ENCODE measurements around the gene ACP4.
"Not testable (repeated sequence)": the region's sequence is repeated elsewhere in the genome, so short reads cannot be mapped to it uniquely, and the experiment has no call there.

Gene ACP4

GRCh38 chr19:50776131-50776530 is 14.1 kb upstream of the ACP4 start:
- DNase-seq (ENCODE audit: low read depth in 3 of 3) = no peak

DNA sequence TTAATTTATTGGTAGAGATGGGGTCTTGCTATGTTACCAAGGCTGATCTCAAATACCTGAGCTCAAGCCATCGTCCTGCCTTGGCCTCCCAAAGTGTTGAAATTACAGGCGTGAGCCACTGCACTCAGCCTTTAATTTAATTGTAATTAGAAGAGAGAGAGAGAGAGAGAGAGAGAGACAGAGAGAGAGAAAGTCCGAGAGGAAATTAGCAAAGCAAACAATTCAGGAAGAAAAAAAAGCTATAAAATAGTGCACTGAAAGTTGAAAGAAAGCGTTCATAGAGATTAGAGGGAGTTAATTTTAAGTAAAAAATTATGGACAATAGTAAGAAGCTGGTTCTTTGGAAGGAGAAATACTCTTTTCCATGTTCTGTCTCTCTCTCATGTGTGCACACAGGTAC is 13.0 kb upstream of the ACP4 start:
- no peak for DNase-seq (ENCODE audit: low read depth in 3 of 3)

DNA sequence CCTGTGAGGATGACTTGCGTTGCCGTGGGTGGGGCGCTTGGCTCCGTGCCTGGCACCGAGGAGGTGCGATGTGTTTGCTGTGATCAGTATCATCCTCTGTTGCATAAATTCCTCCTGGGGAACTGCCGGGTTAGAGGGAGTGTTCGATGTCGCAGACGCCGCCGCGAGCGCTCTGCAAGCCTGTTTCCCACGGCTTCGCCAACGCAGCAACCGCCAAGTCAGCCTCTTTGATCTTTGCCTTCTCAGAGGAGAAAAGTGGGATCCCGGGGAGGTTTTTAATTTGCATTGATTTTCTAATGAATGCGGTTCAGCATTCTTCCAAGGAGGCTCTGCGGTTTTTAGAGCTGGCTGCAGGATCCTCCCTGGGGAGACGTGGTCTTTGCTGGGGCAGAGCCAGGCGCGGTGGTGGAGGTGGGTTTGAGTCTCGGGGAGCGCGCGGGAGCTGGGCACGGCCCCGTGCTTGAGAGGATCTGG is 12.3 kb upstream of the ACP4 start:
- no peak for DNase-seq (ENCODE audit: low read depth in 3 of 3)

GRCh38 chr19:50778906-50779430 is 11.2 kb upstream of the ACP4 start:
- DNase-seq (ENCODE audit: low read depth in 3 of 3) = no peak

DNA sequence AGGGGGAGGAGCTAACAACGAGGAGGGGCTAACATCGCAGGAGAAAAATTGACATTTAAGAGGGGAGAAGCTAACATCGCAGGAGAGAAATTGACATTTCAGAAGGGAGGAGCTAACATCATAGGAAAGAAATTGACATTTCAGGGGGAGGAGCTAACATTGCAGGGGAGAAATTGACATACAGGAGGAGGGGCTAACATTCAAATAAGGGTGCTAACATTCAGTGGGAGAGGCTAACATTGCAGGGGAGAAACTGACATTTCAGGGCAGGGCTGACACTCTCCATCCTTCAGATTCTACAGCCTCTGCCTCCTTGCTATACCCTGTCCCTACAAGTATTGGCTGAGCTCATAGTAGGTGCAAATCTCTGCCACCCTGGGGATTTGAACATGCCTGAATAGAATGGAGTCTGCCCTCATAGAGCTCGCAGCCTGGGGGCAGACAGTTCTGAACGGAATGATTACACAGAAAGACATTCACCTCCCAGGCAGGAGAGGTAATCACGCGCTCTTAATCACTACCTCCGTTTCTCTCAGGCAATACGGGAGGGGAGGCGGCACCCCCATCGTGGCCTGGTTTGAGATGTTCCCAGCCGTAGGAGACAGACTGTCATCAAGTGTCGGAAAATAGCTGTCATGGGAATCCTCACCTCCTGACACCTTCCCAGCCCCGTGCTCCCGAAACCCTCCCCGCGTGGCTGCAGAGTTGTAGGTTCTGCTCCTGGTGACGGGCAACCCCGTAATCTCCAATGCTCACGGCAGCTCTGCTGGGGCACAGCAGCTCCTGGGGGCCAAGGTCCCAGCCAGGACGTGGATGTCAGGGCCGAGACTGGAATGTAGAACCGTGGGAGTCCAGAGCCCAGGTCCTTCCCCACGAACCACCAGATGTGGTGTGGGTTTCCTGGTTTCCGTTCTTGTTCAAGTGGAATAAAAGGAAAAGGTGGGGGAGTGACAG is 10.4 kb upstream of the ACP4 start:
- DNase-seq (ENCODE audit: low read depth in 3 of 3) = no peak

DNA sequence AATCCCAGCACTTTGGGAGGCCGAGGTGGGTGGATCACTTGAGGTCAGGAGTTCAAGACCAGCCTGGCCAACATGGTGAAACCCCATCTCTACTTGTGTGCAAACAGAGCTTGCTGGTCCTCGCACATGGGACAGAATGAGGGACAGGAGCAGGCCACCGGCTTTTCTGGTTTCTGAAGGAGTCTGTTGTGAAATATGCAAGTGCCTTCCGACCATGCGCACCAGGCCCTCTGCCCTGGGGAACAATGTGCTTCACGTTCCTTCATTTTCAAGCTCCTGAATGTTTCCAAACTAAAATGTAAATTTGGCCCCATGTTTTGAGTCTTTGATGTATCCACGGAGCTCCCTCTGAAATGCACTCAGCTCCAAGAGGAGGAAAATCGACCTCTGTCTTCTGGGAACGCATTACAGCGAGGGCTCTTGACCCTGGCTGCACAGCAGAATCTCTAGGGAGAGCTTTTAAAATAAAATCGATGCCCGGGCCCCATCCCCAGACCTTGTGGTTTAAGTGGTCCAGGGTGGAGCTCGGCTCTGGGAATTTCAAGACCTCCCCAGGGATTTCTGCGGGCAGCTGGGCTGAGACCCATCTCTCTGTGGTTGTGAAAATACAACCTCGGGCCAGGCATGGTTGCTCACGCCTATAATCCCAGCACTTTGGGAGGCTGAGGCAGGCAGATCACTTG is 9.3 kb upstream of the ACP4 start:
- DNase-seq (ENCODE audit: low read depth in 3 of 3) = no peak

GRCh38 chr19:50783848-50784152 is 6.4 kb upstream of the ACP4 start:
- not testable (repeated sequence) for DNase-seq (ENCODE audit: low read depth in 3 of 3)

DNA sequence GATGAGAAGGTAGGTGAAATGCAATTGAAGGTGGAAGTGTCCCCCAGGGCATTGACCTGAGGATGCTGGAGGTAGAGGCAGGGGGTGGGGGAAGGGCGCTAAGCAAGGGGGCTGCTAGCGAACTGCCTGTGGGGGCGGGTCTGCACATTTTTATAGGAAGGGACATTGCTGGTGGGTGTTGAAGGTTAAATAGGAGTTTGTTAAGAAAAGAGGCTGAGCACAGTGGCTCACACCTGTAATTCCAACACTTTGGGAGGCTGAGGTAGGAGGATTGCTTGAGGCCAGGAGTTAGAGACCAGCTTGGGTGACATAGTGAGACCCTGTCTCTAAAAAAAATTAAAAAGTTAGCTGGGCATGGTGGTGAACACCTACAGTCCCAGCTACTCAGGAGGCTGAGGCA is 5.5 kb upstream of the ACP4 start:
- no peak for DNase-seq (ENCODE audit: low read depth in 3 of 3)

DNA sequence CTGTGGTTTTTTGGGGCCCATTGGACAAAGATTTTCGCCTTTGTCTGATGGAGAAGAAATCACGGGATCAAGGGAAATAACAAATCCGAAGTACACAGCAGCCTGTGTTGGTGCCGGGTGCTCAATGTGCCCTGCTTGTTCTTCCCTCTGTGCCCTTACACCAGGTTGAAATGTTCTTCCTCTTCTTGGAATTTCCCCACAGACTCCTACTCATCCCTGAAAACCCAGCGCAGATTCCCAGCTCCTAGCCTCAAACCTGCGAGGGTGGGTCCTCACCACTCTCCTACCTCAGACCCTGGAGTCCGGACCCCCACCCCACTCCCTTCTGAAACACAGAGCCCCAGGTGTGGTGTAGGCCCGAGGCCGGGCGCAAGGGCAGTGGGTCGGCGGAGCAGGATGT is 4.9 kb upstream of the ACP4 start:
- DNase-seq (ENCODE audit: low read depth in 3 of 3) = no peak

GRCh38 chr19:50790922-50791467 is 780 bp downstream of the ACP4 start:
- no peak for DNase-seq (ENCODE audit: low read depth in 3 of 3)

- no peak for DNase-seq (ENCODE audit: low read depth in 3 of 3)
These were observed 1.5 kb downstream of the ACP4 start for GRCh38 chr19:50791594-50792271.

DNA sequence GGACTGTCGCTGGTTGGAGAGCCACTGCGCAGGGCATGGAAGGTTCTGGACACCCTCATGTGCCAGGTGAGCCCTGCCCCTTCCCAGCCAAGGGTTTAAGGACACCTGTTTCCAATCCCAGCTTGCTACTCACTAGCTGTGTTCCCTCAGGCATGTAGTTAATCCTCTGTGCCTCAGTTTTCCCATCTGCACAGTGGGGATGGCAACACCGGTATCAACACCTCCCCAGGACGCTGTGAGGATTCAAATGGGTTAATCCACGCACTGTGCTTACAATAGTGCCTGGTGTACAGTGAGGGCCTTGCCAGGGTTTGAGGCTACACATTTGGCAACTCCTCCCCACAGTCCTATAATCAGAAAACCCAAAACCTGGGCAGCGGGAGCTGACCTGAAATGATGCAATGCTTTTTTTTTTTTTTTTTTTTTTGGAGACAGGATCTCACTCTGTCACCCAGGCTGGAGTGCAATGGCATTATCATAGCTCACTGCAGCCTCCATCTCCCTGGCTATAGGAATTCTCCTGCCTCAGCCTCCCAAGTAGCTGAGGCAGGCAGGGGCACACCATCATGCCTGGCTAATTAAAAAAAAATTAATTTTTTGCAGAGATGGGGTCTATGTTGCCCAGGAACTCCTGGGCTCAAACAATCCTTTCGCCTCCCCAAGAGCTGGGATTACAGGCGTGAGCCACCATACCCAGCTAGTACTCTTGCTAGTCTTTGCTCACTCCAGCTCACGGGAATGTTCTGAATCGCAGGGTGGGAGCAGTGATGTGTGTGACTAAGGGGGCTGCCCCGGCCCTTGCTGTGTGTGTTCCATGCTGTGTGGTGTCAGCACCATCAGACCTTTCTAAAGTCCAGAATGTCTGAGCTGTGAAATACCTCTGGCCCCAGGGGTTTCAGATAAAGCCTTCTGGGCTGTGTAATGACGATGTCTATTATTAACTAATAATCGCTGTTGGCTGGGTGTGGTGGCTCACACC is 2.3 kb downstream of the ACP4 start:
- DNase-seq (ENCODE audit: low read depth in 3 of 3) = no peak

GRCh38 chr19:50793558-50794065 is 3.4 kb downstream of the ACP4 start:
- no peak for DNase-seq (ENCODE audit: low read depth in 3 of 3)

- DNase-seq (ENCODE audit: low read depth in 3 of 3) = no peak
These were observed 4.1 kb downstream of the ACP4 start for GRCh38 chr19:50794074-50794875.

- no peak for DNase-seq (ENCODE audit: low read depth in 3 of 3)
These were observed 4.9 kb downstream of the ACP4 start for GRCh38 chr19:50794876-50795663.

DNA sequence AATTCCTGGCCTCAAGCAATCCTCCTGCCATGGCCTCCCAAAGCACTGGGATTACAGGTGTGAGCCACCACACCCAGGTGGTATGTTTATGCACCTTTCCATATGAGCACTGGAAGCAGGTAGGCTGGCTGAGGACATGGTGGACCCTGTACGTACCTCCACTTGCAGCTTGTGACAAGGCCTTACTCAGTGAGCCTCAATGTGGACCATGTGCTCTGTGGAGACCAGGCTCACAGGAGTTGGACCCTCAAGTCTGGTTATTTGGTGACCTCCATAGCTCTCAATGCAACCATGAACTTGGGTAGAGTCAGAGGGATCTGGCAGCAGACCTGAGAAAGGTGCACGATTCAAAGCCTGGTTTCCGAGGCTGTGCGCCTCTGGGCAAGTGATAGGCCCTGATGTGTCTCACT is 5.5 kb downstream of the ACP4 start:
- DNase-seq (ENCODE audit: low read depth in 3 of 3) = no peak

DNA sequence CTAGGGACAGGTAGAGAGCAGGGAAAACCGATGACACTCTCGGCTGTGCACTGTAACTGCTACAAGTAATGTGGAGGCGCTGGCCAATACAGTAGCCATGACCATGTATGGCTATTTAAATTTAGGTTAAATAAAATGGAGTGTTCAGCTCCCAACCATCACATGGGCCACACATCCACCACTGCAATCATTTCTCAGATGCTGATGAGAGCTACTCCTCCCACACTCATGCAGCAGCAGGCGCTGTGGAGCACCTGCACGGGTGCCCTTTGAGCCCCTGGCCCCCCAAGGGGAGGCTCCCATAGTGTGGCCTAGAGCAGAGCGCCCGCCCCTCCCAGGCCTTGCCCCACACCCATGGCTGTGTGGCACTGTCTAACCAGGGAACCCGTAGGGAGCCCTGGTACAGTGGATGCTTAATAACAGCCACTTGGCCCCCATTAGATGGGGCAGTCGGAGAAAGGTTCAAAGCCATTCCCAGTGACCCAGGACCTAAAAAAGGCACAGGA is 6.0 kb downstream of the ACP4 start:
- no peak for DNase-seq (ENCODE audit: low read depth in 3 of 3)

GRCh38 chr19:50796634-50797428 is 6.6 kb downstream of the ACP4 start:
- no peak for DNase-seq (ENCODE audit: low read depth in 3 of 3)
